DMS 273 (cell line): ENCODE results near the gene WDR90.

Experiments
- DNase-seq: peaks from one replicate; lab custom pipeline; 2025; ENCODE audit not compliant: unreplicated experiment; lab: John Stamatoyannopoulos, UW

WDR90 gene

DNA sequence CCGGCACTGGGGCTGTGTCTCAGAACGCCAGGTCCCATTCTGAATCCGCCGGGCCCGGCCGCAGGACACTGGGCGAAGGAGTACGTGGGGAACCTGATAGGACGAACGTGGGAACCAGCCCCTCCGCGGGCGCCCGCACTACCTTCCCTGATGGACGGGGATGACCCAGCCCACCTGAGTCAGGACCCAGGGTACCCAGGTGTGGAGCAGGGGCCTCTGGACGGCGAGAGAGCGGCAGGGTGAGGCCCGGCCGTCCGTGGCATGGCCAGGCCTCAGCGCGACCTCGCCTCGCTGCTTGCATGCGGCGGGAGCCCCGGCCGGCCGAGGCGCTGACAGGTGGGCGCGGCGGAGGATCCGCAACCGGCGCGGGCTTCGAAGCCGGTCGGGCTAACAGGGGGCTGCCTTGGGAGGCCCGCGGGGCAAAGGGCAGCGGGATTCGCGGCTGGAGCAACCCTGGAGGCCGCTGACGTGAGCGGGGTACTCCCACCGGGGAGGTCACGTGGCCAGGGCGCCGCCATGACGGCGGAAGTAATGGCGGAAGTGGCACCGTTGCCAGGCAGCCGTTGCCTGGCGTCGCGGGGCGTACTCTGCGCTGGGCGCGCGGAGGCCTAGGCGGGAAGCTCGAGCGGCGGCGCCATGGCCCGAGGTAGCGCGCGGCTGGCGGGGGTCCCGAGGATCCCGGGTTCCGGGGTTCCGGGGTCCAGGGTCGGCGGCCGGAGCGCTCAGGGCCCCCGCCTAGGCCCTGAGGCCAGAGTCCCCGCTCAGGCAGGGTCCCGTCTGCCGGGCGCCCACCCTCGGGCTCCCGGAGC lies at the start of gene WDR90:
TSS of gene WDR90 (plus strand) at position 585 of the 809 bp plus-strand sequence. CDS start at position 637, 52 bp downstream.
- peak; percentile 98 for DNase-seq

DNA sequence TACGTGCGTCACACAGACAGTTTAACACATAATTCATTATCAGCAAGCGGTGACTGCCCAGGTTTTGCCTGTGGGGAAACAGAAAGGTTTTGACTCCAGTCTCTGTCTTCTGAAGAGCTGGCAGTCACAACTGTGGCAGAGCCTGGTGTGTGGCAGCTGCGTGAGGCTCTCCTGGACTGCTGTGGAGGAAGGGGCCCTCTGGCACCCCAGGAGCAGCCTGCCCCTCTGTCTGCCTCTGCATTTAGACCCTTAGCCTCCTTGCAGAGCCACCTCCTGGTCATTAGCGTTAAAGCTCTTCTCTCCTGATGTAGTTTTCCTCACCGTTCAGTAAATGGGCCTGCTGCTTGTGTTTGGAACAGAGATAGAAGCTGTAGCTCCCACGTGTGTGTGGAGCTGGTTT lies 48.4 kb upstream of the WDR90 start:
- peak; percentile 70 for DNase-seq

DNA sequence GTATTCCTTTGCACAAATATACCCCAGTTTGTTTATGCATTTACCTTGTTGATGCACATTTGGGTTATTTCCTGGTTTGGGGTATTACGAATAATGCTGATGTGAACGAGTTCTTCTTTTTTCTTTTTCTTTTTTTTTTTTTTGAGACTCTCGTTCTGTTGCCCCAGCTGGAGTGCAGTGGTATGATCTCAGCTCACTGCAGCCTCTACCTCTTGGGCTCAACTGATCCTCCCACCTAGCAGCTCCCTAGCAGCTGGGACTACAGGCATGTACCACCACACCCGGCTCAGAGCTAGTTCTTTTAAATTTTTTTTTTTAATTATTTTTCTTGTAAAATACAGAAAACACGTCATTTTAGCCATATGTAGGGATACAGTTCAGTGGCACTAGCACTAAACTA lies 45.2 kb upstream of the WDR90 start:
- DNase-seq: no peak

DNA sequence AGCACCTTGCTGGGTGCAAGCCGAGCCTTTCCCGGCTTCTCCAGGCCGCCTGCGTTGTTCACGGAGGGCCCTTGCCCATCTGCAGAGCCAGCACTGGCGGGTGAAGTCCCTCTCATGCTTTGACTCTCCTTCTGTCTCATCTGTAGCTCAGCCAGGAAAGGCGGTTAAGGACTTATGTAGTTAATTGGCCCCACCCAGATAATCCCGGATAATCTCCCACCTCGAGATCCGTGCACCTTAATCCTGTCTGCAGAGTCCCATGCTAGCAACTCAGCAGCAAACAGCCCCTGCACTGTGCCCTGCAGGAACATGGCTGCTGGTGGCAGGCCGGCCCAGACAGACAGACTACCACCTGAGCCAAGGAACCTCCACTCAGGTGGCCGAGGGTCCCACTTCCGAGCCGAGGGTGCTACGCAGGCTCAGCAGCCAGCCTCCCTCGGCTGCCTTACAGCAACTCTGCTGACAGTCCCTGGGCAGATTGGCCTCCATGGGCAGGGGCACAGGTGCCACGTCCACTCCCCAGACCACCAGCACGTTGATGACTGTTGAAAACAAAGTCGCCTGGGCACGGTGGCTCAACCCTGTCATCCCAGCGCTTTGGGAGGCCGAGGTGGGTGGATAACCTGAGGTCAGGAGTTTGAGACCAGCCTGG lies 42.4 kb upstream of the WDR90 start:
- no peak for DNase-seq

DNA sequence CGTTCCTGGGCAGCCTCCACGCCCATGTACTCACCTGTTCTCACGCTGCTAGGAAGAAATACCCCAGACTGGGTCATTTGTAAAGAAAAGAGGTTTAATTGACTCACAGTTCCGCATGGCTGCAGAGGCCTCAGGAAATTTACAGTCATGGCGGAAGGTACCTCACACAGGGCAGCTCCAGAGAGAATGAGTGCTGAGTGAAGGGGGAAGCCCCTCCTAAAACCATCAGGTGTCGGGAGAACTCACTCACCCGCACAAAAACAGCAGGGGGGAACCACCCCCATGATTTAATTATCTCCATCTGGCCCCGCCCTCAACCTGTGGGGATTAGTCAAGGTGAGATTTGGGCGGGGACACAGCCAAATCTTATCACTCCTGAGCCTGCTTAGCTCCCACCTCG lies 41.1 kb upstream of the WDR90 start:
- no peak for DNase-seq

DNA sequence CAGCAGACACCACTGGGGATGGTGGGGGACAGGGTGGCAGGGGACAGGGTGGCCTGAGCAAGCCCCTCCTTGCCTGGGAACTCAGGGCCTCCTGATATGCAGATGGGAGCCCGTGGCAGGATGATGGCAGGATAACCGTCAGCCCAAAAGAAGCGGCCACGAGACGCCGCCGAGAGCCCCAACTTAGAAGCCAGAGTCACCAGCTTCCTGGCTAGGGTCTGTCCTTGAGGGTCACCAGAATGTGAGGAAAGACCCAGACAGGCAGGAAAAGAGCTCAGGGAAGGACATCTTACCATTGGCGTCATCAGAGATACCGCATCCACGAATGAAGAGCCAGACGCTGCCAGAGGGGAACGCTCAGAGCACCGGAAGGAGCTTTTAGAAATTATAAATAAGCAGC lies 39.8 kb upstream of the WDR90 start:
- DNase-seq: no peak

DNA sequence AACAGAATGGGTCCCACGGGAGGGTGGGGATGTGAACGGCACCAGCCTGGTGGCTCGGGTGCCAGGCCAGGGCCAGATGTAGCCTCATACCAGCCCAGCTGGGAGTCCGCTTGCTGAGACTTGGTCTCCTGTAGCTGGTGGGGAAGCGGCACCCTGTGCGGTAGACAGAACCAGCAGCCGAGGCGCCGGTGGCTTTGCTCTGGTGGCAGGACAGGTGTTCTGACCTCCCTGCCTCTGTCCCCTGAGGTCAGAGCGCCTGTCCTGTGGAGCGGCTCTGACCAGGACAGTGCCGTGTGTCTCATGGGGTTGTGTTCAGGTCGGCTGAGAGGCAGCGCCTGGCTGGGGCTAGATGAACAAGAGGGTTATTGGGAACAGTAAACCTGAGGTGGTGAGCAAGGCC lies 39.2 kb upstream of the WDR90 start:
- no peak for DNase-seq

DNA sequence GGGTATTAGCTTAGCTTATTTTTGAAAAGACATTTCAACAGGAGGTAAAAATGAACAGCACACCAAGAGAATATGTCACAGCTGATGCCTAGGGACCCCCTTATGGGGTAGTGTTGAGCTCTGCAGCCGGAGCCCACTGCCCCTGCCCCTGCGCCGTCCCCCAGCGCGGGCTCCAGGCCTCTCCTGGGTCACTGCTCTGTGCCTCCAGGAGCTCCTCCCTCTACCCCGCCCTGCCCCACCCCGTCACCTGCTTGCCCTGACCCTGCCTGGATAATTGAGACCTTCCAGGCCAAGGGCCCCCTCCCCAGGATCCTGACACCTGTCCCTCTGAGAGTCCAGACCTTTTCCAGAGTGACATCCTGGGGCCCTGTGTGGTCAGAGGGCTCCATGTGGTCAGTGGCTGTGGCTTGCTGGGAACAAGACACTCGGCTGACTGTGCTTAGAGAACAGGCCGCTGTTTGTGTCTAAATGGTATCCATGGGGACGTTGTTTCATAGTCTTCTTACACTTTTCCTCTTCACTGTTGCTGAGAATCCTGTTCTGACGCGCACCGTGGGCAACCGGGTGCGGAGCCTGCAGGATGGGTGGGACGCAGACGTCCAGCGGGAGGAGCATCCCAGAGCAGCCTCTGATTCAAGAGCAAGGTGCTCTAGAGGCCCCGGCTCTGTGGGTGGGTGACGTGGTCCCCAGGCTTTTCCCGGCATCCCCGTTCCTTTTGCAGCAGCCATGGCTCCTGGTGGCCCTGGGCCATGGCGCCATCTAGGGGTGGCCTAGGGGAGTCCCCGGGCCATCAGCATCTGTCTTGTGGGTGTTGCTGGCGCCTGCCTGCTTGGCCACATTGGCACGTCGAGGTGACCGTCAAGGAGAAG lies 38.4 kb upstream of the WDR90 start:
- DNase-seq: no peak

DNA sequence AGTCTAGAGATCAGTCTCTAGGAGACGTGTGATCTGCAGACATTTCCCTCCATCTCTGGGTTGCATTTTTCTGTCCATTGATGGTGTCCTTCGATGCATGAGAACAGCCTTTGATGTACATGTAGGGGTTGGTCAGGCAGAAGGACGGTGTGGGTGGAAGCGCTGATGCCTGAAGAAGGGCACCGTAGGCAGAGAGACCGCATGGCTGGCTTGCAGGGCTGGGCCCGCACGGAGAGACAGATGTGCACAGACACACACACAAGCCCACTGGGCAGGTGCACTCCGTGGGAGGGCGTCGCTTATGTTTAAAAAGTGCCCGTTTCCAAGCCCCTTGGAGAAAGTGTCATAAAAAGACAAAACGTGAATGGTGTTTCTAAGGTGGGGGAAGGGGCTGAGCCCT lies 34.0 kb upstream of the WDR90 start:
- DNase-seq: no peak

DNA sequence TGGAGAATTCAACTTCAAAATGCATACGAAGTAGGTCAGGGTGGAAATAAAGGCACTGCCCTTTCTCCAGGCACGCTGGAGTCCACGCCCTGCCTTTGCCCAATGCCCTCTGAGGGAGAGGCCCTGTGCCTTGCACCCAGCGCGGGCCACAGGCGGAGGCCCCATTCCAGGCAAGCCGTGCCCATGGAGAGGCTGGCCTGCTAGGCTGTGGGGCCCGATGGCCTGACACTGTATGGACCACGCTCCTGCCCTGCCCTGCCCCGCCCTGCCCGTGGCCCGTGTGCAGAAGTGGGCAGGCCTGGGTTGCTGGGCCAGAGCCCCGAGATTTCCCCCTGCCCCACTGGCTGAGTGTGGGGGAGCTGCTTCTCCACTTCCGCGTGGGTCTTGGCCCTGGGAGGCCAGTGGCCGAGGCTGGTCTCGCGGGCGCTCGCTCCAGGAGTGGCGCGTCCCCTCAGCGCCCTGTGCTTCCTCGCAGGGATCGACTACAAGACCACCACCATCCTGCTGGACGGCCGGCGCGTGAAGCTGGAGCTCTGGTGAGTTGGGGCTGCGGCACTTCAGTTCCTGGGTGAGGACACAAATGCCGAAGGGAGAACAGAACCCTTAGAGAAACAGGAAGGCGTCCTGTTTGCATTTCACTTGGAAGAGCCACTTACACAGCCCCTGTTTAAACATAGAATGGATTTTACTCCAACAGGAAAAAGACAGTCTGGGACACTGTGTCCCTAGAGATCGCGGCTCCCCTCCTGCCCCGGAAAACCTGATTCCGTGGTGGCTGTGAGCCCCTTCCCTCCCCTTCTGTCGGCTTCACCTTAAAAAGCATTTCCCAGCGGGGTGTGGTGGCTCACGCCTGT lies 32.2 kb upstream of the WDR90 start:
- no peak for DNase-seq

DNA sequence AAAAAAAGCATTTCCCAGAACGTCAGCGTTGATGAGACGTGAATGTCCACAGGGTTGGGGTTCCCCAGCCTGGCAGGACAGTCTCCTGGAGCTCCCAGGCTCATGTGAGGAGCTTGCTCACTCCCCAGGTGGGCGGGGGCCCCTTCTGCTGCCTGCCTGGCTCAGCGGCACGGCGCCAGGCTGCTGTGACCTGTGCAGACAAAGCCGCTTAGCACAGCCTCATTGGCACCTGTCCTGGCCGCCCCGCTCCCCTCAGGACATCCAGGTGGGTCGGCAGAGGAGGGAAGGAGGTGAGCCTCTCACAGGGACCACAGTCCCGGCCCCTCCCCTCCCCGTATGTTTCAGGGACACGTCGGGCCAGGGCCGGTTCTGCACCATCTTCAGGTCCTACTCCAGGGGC lies 31.3 kb upstream of the WDR90 start:
- no peak for DNase-seq

DNA sequence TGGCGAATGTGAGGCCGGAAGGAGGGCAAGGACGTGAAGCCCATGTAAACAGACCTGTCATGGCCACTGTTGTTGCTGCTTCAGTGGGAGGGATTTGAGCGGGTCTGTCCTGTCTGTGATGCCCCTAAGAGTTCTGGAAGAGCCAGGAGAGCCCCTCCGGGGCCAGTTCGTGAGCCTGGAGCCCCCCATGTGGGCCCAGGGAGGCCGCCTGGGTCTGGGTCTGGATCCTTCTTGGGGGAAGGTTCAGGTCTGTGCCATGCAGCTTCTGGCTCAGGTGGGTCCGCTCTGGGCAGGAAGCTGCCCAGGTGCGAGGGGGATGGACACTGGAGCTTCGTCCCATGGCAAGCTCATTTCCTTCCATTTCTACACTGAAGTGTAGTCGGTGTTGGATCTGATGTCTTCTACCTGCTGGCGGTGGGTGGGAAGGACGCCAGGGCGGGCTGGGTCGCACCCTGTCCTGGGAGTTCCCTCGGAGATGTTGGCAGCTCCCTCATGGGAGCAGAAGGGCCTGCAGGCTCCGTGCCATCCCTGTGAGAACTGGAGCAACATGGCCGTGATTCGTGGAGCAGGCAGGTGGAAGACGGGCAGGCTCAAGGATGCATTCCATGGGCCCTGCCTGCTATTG lies 29.6 kb upstream of the WDR90 start:
- DNase-seq: no peak

DNA sequence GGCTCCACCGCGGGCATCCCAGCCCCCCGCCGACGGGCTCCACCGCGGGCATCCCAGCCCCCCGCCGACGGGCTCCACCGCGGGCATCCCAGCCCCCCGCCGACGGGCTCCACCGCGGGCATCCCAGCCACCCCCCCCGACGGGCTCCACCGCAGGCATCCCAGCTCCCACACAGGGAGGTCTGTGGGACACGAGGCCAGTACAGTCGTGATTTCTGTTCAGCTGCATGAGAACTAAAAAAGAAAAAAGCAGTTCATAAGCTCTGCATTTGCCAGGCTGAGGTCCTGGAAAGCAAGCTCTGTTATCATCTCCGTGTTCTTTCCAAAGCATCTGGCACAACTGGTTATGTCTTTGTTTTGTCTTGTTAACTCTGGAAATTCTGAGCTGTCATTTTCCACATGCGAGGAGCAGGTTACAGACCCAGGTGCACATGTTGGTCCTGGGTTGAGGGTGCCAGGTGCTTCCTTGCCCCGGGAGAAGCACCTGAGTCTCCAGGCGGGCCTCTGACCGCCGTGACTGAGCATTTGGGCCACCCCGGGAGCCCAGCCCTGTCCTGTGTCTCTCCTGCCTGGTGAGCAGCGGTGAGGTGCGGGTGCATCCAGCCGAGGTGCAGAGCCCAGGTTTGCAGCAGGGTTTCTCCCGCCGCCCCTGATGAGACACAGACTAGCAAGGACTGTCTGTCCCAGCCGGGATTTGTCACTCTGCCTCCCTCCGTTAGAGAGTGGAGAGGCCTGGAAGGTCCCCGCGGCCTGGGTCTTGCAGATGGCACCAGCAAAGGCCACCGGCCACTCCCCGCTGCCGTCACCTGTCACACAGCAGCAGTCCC lies 28.3 kb upstream of the WDR90 start:
- DNase-seq: no peak

DNA sequence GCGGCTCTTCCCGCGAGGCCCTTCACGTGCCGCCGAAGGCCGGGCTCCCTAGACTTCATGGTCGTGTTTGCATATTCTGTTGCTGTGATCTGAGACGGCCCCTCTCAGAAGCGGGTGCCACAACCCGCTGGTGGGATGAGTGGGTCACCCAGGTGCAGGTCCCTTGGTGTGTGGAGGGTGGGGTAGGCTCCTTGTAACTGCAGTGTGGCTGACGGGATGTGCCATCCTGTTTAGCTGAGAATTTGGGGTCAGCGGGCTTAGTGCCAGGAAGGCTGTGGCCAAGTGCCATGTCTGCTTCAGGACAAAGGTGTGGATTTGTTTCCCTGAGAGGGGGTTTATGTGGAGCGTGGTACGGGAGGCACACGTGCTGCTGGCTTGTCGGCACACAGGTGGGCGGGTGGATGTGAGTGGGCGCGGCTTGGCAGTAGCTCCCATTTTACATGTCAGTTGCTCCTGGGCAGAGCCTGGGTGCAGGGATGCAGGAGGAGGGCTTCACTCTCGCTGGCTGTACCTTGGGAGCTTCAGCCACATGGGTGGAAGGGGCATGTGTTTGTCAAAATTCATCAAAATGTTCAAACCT lies 27.5 kb upstream of the WDR90 start:
- peak; percentile 52 for DNase-seq

DNA sequence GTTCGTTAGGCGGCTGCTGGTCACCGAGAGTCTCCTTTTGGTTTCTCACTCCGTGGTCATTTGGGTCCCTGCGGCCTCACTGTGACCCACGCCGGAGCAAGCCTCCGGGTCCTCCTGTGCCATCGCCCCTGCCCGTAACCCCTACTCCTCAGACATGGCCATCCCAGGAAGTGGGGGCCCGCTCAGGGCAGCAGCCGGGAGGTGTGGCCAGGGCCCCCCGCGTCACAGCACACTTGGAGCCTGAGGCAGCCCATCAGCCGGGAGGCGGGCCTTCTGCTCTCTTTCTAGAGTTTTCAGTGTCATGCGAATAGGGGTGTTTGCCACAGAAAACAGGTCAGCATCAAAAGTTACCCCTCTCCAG lies 26.3 kb upstream of the WDR90 start:
- DNase-seq: no peak

DNA sequence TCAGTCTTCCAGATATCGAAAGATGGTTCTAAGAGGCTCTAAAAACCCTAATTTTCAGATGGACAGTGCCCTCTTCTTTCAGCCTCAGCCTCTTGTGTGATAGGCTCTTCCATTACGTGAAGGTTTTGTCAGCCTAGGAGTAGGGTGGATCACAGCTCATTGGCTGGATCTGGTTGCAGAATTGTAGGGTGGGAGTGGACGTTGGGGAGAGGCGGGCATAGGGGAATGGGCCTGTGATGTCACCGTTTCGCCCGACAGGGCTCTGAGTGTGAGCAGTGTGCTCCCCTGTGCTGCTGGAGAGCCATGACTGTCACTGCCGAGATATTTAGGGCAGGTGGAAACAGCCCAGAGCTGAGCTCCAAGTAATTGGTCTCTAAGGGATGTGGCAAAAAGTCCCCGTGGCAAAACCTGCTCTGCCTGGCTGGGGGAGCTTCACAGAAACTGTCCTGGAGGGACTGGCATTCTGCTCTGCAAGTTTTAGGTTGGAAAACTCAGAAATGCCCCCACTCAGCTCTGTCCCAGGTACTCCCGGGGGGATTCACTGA lies 24.6 kb upstream of the WDR90 start:
- DNase-seq: no peak

DNA sequence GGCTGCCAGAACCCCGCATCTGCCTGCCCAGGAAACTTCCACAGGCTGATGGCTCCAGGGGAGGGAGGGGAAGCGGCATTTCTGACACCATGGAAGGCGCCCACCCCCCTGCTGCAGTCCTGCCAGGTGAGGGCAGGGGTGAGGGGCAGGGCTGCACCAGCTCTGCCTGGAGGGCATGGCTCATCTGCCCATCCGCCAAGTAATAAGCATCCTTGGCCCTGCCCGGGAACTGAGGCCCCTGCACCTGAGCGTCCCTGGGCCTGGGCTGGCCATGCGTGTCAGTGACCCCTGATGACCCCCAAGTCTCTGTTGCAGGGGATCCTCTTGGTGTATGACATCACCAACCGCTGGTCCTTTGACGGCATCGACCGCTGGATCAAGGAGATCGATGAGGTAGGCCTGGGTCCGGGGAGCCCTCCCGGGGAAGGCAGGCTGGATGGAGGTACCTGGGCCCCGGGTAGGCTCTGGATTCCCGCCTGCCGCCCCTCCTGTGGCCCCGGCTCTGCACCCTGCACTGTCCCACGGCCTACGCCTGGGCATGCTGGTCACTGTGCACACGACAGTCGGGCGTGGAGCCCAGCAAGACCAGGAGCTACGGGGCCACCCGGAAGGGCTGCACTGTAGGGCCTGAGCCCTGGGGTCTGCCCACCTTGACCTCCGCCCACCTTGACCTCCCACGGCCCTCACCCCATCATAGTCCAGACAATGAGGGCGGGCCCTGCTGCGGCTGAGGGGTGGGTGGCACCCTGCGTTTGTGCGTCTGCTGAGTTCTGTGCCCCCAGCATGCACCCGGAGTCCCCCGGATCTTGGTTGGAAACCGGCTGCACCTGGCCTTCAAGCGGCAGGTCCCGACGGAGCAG lies 23.8 kb upstream of the WDR90 start:
- no peak for DNase-seq
